Measurements from ENCODE around the gene LARGE1.

- no peak for TF ChIP-seq CTCF (IDR thresholded peaks at IDR 0.05; ENCODE audit: low read depth, low read length)
- TF ChIP-seq POLR2A (IDR thresholded peaks at IDR 0.05; ENCODE audit: extremely low read depth, insufficient read length): no peak
- TF ChIP-seq MAX (IDR thresholded peaks at IDR 0.05; ENCODE audit: low read depth, low read length): no peak
- no peak for TF ChIP-seq MYC (IDR thresholded peaks at IDR 0.05; ENCODE audit: low read depth, low read length)
Observed at GRCh38 chr22:33737662-33738061, 182.6 kb downstream of the LARGE1 start.

Measured in NB4 (cell line).